ENCODE data around the gene HLA-DMA. TPM values are rescaled to one million over a fixed set of nuclear protein-coding genes. Genes with fewer than 3 reads are reported as not detected.

The HLA-DMA gene
- total RNA-seq, 1 experiment from 2014 or later = 2.8 TPM

Other genes starting within 250 kb of the HLA-DMA start
- not detected for gene HLA-DQA2, start 211.7 kb downstream of the HLA-DMA start, total RNA-seq (2021; ENCODE audit: unreplicated experiment)
- not detected for gene HLA-DQB2, start 189.6 kb downstream of the HLA-DMA start, total RNA-seq (2021; ENCODE audit: unreplicated experiment)
- 0.39 TPM for gene HLA-DOB, start 136.1 kb downstream of the HLA-DMA start, total RNA-seq (2021; ENCODE audit: unreplicated experiment)
- 93.6 TPM for gene TAP2, start 114.4 kb downstream of the HLA-DMA start, total RNA-seq (2021; ENCODE audit: unreplicated experiment)
- 43.8 TPM for gene PSMB8, start 109.0 kb downstream of the HLA-DMA start, total RNA-seq (2021; ENCODE audit: unreplicated experiment)
- 74.7 TPM for gene TAP1, start 99.4 kb downstream of the HLA-DMA start, total RNA-seq (2021; ENCODE audit: unreplicated experiment)
- gene PSMB9, start 98.9 kb downstream of the HLA-DMA start, total RNA-seq (2021; ENCODE audit: unreplicated experiment) = 41.5 TPM
- 0.44 TPM for gene HLA-DMB, start 12.1 kb downstream of the HLA-DMA start, total RNA-seq (2021; ENCODE audit: unreplicated experiment)
- gene BRD2, start 15.5 kb upstream of the HLA-DMA start, total RNA-seq (2021; ENCODE audit: unreplicated experiment) = 209 TPM
- 0.08 TPM for gene HLA-DOA, start 56.5 kb upstream of the HLA-DMA start, total RNA-seq (2021; ENCODE audit: unreplicated experiment)
- gene HLA-DPA1, start 120.6 kb upstream of the HLA-DMA start, total RNA-seq (2021; ENCODE audit: unreplicated experiment) = 0.69 TPM
- gene HLA-DPB1, start 122.9 kb upstream of the HLA-DMA start, total RNA-seq (2021; ENCODE audit: unreplicated experiment) = 0.64 TPM
- 0.57 TPM for gene COL11A2, start 239.4 kb upstream of the HLA-DMA start, total RNA-seq (2021; ENCODE audit: unreplicated experiment)
- gene RXRB, start 247.6 kb upstream of the HLA-DMA start, total RNA-seq (2021; ENCODE audit: unreplicated experiment) = 27.4 TPM
- gene SLC39A7, start 247.8 kb upstream of the HLA-DMA start, total RNA-seq (2021; ENCODE audit: unreplicated experiment) = 135 TPM